Nephron progenitor cell (in vitro differentiated cells): Measurements from ENCODE around the gene NR2C1.

ENCODE experiments used
- DNase-seq: peaks from one replicate; pipeline ENCODE4 v3.0.0; 2021
- H3K27ac Mint-ChIP-seq: 2 replicates; pipeline ENCODE4 v1.8.0; 2021; ENCODE audit warnings: mild to moderate bottlenecking, moderate library complexity, mixed read lengths
- H3K27me3 Mint-ChIP-seq: 2 replicates; pipeline ENCODE4 v1.8.0; 2021; ENCODE audit warnings: mild to moderate bottlenecking, low read depth, mixed read lengths; ENCODE audit not compliant: poor library complexity
- H3K36me3 Mint-ChIP-seq: 2 replicates; pipeline ENCODE4 v1.8.0; 2021; ENCODE audit warnings: low read depth, mixed read lengths
- H3K4me1 Mint-ChIP-seq: 2 replicates; pipeline ENCODE4 v1.8.0; 2021; ENCODE audit warnings: mixed read lengths
- H3K4me3 Mint-ChIP-seq: 2 replicates; pipeline ENCODE4 v1.8.0; 2021; ENCODE audit warnings: mild to moderate bottlenecking, moderate library complexity, mixed read lengths
- H3K9me3 Mint-ChIP-seq: 2 replicates; pipeline ENCODE4 v1.8.0; 2021; ENCODE audit warnings: mild to moderate bottlenecking, moderate library complexity, mixed read lengths
- TF ChIP-seq, protein P1 (sequence below): fragments of 200-600 bp; sonication (generic); IDR thresholded peaks from 2 replicates; pipeline ENCODE4 v1.5.0; 2021; ENCODE audit warnings: antibody characterized with exemption

NR2C1 gene

GRCh38 chr12:95089462-95089861 is 16.0 kb upstream of the NR2C1 start:
- peak overlapping the region; percentile 20 for H3K27ac Mint-ChIP-seq
- H3K36me3 Mint-ChIP-seq: peaks cover 42% of the 10 kb centered on the region
- H3K4me3 Mint-ChIP-seq: no peak overlapping the region
- no peak for DNase-seq
- peaks cover 7% of the 10 kb centered on the region for H3K27me3 Mint-ChIP-seq
- H3K9me3 Mint-ChIP-seq: no peaks in the 10 kb centered on the region
- peaks cover 9% of the 10 kb centered on the region for H3K4me1 Mint-ChIP-seq
- TF ChIP-seq, protein P1, sequence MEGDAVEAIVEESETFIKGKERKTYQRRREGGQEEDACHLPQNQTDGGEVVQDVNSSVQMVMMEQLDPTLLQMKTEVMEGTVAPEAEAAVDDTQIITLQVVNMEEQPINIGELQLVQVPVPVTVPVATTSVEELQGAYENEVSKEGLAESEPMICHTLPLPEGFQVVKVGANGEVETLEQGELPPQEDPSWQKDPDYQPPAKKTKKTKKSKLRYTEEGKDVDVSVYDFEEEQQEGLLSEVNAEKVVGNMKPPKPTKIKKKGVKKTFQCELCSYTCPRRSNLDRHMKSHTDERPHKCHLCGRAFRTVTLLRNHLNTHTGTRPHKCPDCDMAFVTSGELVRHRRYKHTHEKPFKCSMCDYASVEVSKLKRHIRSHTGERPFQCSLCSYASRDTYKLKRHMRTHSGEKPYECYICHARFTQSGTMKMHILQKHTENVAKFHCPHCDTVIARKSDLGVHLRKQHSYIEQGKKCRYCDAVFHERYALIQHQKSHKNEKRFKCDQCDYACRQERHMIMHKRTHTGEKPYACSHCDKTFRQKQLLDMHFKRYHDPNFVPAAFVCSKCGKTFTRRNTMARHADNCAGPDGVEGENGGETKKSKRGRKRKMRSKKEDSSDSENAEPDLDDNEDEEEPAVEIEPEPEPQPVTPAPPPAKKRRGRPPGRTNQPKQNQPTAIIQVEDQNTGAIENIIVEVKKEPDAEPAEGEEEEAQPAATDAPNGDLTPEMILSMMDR: no peak

DNA sequence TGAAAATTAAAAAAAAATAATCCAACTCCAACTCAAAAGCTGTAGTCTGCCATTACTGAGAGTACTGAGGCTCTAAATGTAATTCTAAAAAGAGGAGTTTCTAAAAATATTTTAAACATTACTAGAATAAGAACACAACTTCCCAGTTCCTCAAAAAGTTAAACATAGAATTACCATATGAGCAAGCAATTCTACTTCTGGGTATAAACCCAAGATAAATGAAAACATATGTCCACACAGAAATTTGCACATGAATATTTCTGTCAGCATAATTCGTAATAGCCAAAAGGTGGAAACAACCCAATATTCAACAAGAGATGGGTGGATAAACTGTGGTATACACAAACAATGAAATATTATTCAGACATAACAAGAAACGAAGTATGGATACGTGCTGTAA is 15.0 kb upstream of the NR2C1 start:
- TF ChIP-seq, protein P1: no peak
- Mint-ChIP-seq H3K36me3 (peaks cover 38% of the 10 kb centered on the region), H3K4me3 (no peak overlapping the region), H3K27me3 (peaks cover 7% of the 10 kb centered on the region), H3K9me3 (no peaks in the 10 kb centered on the region), H3K4me1 (peaks cover 20% of the 10 kb centered on the region), H3K27ac (no peak overlapping the region)
- DNase-seq: no peak

DNA sequence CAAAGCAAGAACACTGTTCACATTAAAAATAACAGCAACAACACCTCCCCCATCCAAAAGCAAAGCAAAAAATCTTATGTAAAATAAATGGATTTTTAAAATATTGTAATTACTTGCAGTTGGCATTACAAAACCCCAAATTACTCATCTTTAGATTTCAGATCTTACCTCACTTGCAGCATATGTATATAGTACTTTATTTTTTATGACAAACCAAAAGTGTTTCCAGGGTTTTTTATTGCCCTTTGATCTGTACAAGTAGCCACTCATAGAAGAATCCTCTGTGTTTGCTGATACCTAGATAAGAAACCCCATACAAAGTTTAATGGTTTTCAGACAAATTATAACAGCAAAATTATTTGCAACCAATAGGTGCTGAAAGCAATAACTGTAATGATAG is 12.2 kb upstream of the NR2C1 start:
- Mint-ChIP-seq H3K36me3 (peaks cover 30% of the 10 kb centered on the region), H3K9me3 (no peaks in the 10 kb centered on the region), H3K27ac (no peak overlapping the region), H3K27me3 (no peaks in the 10 kb centered on the region), H3K4me1 (peaks cover 28% of the 10 kb centered on the region), H3K4me3 (no peak overlapping the region)
- TF ChIP-seq, protein P1: no peak
- DNase-seq: no peak

GRCh38 chr12:95083938-95084337 is 10.5 kb upstream of the NR2C1 start:
- peaks cover 18% of the 10 kb centered on the region for H3K36me3 Mint-ChIP-seq
- H3K4me1 Mint-ChIP-seq: peaks cover 28% of the 10 kb centered on the region
- H3K9me3 Mint-ChIP-seq: no peaks in the 10 kb centered on the region
- TF ChIP-seq, protein P1: no peak
- peak; percentile 12 for DNase-seq
- H3K27me3 Mint-ChIP-seq: no peaks in the 10 kb centered on the region
- H3K27ac Mint-ChIP-seq: peak overlapping the region; percentile 98
- peak overlapping the region; percentile 43 for H3K4me3 Mint-ChIP-seq

GRCh38 chr12:95083471-95083870 is 10.1 kb upstream of the NR2C1 start:
- peak overlapping the region; percentile 98 for H3K27ac Mint-ChIP-seq
- TF ChIP-seq, protein P1: no peak
- no peak for DNase-seq
- H3K4me3 Mint-ChIP-seq: peak overlapping the region; percentile 43
- H3K36me3 Mint-ChIP-seq: peaks cover 16% of the 10 kb centered on the region
- H3K4me1 Mint-ChIP-seq: peaks cover 28% of the 10 kb centered on the region
- H3K9me3 Mint-ChIP-seq: no peaks in the 10 kb centered on the region
- no peaks in the 10 kb centered on the region for H3K27me3 Mint-ChIP-seq

DNA sequence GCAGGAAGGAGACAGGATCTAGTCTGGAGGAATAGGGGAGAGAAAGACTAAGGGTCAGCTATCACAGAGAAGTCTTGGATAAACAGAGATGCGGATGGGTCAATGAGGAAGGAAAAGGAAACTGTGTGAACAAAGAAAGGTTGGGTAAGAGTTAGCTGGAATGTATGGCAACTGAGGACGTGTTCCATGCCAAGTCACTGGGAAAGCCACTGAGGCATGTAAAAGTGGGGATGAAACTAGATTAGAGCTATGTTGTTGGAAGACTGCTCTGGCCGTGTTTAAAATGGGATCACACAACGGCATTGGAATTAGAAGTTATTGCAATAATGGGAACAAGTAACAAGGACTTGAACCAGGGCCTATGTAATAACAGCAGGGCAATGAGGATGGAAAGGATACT is 3.9 kb upstream of the NR2C1 start:
- TF ChIP-seq, protein P1: no peak
- H3K27me3 Mint-ChIP-seq: no peaks in the 10 kb centered on the region
- H3K27ac Mint-ChIP-seq: peak overlapping the region; percentile 11
- peaks cover 6% of the 10 kb centered on the region for H3K36me3 Mint-ChIP-seq
- no peak for DNase-seq
- H3K4me3 Mint-ChIP-seq: no peak overlapping the region
- H3K4me1 Mint-ChIP-seq: peaks cover 10% of the 10 kb centered on the region
- no peaks in the 10 kb centered on the region for H3K9me3 Mint-ChIP-seq
